Epidermal melanocyte (primary cell): ENCODE data around the gene TCEA3.

ENCODE experiments used
- DNase-seq: peaks from one replicate; pipeline ENCODE4 v3.0.0; 2011; ENCODE audit warnings: low spot score; ENCODE audit not compliant: insufficient read length

Gene TCEA3

GRCh38 chr1:23446661-23447310, 22.2 kb upstream of the TCEA3 start:
- no peak for DNase-seq

- DNase-seq: no peak
These were observed 20.2 kb upstream of the TCEA3 start for GRCh38 chr1:23444596-23445390.

- peak; percentile 57 for DNase-seq
These were observed 19.6 kb upstream of the TCEA3 start for GRCh38 chr1:23444104-23444533.

- no peak for DNase-seq
These were observed 18.2 kb upstream of the TCEA3 start for GRCh38 chr1:23442751-23443150.

- no peak for DNase-seq
These were observed 17.0 kb upstream of the TCEA3 start for GRCh38 chr1:23441446-23442148.

DNA sequence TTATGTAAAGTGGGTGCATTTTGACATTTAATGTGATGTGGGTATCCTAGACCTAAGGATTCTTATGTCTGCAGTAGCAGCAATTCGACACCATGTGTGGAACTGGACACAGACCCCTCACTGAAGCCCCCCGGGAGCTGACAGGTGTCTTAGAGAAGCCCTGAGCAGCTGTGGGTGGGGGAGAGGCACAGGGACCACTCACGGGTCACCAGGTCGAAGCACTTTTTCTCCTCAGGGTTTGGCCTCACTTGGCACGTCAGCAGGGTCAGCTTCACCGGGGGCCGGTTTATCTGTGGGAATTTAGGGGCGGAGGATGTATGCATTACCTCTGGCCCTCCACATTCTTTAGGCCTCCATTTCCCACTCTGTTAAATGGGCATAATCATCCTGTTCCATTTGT, 14.0 kb upstream of the TCEA3 start:
- DNase-seq: no peak

- no peak for DNase-seq
These were observed 12.8 kb upstream of the TCEA3 start for GRCh38 chr1:23437355-23437664.

DNA sequence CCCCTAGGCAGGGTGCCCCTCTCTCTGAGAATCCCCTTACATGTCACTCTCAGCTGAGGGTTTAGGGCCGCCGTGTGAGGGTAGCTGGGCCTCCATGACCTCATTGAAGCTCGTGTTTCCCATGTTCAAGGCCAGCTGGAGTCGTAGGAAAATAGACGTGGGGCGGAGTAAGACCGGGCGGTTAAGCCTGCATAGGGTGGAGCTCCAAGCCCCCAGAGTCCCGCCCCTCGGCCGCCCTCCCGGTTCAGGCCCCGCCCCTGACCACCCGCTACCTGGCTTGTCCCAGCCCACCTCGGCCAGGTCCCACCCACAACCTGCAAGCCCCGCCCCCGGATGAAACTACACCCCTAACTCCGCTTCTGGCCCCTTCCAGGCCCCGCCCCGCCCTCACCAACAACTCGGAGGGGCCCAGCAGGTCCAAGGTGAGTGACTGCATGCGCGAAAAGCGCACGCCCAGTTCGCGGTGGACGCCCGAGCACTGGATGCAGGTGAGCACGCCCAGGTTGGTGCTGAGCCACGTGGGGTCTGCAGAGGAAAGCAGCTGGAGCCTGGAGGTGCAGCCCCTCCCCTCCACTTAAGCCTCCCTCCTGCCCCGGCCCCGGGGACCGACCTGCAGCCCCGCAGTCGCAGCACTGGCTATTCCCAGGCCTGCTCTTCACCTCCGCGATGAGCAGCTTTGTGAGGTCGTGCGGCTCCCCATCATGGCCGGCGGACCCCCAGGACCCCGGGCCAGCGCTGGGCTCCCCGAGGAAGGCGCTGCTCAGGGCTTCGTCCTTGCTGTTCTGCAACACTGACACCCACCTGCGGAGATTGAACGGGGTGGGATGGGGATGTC, 12.2 kb upstream of the TCEA3 start:
- no peak for DNase-seq

- DNase-seq: no peak
These were observed 9.8 kb upstream of the TCEA3 start for GRCh38 chr1:23434260-23434775.

- DNase-seq: no peak
These were observed 8.6 kb upstream of the TCEA3 start for GRCh38 chr1:23433122-23433521.

GRCh38 chr1:23431431-23431830, 6.9 kb upstream of the TCEA3 start:
- DNase-seq: no peak

GRCh38 chr1:23430803-23431202, 6.3 kb upstream of the TCEA3 start:
- DNase-seq: no peak

GRCh38 chr1:23428136-23428905, 3.8 kb upstream of the TCEA3 start:
- no peak for DNase-seq

- DNase-seq: no peak
These were observed 3.0 kb upstream of the TCEA3 start for GRCh38 chr1:23427550-23427949.

DNA sequence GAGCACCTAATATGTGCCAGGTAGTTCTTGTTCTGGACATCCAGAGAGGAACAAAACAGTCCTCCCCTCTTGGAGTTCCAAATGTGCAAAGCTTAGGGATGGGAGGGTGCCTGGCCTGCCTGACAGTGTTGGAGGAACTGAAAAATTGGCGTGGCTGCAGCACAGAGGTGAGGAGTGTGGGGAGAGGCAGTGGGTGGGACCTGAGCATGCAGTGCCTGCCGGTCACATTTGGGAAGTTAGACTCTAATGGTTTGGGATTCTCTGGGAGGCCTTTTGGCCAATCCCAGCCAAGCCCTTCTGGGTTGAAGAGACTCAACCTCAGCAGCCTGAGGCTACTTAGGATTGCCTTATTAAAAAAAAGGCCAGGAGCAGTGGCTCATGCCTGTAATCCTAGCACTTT, 2.3 kb upstream of the TCEA3 start:
- no peak for DNase-seq

GRCh38 chr1:23425193-23425494, 596 bp upstream of the TCEA3 start:
- DNase-seq: no peak

DNA sequence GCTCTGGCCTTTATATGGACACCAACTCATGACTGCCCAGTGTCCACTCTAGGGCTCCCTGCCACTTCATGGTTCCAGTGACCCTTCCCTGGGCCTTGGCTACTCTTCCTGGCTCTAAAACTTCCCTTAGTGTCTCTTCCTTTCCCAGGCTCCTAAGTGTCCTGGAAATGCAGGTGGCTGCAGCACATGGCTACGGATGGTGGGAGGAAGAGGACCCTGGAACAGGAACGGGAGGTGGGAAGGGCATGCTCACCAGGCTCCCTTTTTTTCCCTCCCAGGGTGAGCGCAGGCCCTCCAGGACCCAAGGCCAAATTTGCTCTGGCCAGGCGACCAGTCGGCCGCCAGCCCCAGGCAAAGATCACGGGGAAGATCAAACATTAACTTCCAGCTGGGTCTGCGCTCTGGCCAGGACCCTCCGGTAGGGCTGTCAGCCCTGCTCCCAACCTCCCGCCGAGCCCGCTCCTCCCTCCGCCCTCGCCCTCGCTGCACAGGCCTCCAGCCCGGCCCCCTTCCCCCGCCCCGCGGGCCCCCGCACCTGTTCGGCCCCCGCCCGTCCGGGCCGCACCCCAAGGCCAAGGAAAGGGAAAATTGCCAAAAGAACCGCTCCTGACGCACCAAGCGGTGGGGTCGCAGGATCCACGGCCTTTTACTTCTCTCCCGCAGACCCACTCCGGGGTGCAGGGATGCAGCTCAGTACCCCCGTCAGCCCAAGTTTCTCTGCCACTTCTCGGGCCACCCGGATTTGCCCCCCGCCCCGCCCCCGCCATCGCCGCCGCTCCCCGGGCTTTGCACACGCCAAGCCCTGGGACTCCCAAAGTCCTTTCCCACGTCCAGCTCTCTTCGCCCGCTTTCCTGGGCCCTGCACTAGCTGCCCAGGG, 894 bp downstream of the TCEA3 start:
- no peak for DNase-seq

GRCh38 chr1:23422941-23423340, 1.6 kb downstream of the TCEA3 start:
- no peak for DNase-seq

GRCh38 chr1:23422241-23422877, 2.2 kb downstream of the TCEA3 start:
- peak; percentile 63 for DNase-seq
